NCI-H146 (cell line): ENCODE data around the gene FUT2.
"Not testable (repeated sequence)": the region's sequence is repeated elsewhere in the genome, so short reads cannot be mapped to it uniquely, and the experiment has no call there.

Experiments used
- DNase-seq: peaks from one replicate; lab custom pipeline; 2025; lab: John Stamatoyannopoulos, UW

The FUT2 gene

DNA sequence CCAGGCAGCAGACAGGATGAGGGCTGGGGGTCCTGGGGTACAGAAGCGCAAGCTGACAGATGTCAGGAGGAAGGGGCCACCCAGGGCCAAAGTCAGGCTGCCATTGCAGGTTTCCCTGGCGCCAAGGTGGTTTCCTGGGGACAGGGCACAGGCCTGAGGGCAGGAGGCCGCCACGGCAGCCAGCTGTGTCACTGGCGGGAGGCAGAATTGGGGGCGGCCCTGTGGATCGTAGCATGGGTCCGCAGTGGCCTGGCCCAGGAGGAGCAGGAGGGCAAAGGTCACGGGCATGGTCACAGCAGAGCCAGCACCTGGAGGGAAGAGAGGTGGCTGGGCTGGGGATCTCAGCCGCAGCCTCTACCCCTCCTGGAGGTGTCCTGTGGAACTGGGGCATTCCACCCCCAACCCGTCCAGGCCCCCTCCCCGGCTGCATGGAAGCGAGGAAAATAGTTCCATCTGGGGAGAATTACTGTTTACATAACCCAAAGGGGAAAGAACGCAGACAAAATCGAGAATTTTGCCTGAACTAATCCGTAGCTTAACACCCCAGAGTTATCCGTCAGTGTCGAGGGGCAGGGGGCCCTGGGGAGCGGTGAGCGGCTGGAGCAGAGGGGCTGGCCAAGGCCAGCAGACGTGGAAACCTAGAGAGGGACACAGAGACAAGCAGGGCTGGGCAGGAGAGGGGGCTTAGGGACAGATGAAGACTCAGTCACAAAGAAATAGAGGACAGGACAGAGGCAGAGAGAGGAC is 24.9 kb upstream of the FUT2 start:
- DNase-seq, result no peak

DNA sequence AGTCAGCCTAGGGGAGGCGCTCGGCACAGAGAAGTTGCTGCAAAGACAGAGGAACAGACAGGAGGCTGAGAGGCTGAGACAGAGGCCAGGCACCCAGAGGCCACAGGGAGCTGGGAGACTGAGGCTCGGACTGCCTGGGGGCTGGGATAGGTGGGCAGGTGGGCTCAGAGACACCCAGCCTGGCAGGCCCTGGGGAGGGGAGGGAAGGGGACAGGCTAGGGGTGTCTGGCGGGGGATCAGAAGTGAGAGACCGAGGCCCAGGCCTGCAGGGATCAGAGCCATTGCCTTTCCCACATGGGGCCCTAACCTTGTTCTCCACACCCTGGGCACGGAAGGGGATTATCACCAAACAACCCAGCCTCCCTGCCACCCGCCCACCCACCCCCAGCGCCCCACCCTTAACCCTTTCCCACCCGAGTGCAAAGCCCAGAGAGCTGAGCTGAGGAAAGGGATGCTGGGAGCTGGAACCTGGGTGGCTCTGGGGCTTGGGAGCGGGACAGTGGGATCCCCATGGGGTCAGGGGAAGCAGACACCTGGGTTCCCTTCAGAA is 24.2 kb upstream of the FUT2 start:
- DNase-seq, result no peak

DNA sequence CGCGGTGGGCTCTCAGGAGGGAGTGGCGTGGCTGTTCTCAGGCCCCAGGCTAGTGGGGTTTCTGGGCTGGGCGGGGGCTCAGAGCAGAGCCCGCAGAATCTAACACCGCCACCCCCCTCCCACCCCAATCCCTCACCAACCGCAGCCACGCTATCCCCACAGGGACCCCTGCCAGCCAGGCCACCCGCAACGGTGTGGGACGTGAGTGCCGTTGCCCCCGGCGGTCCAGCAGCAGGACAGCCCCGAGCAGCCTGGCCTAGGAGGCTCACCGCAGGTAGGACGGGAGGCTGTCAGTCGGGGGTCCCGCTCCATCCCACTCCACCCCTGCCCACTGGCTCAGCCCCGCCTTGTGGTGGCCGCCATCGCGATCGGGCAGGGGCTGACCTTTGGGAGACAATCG is 22.8 kb upstream of the FUT2 start, which contains the start of gene NTN5:
Gene NTN5, minus strand, starts transcription at position 24 of the 400 bp plus-strand sequence. CDS start 2,031 bp downstream, outside the sequence.
- DNase-seq, result no peak

DNA sequence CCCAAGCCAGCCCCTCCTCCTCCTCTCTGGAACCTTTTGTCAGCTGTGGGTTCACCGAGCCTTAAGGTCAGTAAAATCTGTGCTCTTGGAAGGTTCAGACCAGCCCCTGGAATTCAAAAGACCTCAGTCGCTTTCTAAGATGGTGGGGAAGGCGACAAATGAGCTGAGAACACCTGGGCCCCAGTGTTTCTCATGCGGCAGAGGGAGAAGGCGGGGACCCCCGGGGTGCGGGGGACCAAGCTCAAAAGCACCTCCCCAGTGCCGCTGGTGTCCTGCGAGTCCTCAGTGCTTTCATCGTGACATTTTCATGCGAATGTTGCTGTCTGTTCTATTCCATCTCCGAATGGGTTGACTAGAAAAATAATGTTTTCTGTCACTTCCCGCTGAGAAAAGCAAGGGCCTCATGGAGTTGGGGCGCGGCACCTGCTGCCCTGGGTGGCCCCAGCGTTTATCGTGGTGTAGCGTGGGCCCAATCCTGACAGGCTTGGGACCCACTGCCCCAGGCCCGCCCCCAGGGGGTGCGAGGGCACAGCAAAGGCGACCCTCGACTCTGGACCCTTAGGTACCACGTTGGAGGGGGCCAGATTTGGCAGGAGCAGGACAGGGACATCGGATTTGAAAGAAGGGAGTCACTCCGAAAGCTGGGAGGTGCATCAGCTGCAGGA is 22.2 kb upstream of the FUT2 start:
- no peak for DNase-seq

DNA sequence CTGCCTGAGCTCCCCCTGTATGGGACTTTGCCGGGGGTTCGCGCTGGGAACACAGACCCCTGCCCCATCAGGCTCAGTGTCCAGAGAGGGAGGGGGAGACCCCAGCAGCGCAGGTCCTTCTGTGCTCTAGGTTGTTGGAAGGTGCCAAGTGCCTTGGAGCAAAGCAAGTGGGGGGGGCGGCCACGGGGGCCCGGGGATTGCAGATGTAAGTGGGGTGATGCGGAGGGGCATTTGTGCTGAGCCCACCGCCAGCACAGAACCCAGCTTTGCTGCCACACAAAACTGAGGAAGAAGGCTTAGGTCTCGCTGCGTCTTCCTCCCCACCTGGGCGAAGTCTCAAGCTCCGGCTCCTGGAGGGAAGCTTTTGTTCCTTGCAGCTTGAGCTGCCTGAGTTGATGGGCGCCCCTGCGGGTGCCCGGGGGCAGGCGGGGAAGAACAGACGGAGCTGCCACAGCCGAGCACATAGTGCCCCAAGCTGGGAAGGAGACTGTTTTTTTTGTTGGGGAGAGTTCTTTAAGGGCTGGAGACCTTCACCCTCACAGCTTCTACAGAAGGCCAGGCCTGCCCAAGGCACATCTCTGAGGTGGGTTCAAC is 21.5 kb upstream of the FUT2 start:
- no peak for DNase-seq

DNA sequence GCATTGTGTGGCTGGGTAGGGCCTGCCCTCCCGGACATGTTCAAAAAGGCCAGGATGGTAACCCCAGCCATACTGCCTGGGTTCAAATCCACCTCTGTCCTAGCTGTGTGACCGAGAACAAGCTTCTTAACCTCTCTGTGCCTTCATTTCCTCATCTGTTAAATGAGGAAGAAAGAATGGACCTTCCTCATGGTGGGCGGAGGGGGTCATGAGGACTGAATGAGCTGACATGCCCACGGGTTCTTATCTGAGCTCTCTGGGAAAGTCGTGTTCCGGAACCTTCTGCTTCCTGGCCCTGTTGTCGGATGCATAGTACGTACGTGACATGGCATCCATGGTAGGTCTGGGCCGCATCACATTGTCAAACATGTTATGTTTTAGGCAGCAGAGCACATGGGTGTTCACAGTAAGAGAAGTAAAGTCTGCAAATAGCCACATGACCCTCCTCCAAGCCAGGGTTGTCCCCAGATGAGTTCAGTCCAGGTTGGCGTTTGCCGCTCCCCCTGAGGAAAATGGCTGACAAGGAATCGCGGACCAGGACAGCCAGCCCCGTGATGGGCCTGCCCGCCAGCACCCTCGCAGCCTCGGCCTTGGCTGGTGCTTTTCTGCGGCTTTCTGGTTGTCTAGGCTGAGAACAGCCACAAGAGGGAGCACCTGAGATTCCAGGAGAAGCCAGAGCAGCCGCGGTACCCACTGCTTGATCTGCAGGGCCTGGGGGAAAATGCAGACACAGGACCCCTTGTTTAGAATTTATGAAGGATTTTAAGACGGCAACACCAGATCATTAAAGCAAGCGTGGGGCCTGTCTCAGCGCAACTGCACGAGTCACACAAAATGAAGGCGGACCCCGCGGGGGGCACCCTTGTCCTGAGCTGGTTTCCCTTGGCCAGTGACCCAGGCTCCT is 20.6 kb upstream of the FUT2 start:
- DNase-seq, result peak; percentile 79

DNA sequence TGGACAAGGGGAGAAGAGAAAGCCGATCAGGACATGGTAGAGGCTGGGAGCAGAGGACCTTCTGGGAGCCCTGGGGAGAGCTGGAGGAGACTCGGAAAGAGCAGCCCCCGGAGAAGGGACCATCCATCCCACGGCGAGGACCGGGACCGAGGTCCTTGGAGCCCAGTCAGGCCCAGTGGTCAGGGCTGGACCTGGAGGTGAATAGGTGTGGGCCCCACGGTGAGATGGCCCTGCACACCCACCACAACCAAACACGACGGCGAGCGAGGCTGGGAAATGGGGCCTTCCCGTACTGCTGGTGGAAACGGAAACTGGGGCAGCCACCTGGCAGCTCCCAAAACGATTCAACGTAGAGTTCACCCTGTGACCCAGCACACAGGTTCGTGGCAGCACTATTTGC is 19.3 kb upstream of the FUT2 start:
- no peak for DNase-seq

DNA sequence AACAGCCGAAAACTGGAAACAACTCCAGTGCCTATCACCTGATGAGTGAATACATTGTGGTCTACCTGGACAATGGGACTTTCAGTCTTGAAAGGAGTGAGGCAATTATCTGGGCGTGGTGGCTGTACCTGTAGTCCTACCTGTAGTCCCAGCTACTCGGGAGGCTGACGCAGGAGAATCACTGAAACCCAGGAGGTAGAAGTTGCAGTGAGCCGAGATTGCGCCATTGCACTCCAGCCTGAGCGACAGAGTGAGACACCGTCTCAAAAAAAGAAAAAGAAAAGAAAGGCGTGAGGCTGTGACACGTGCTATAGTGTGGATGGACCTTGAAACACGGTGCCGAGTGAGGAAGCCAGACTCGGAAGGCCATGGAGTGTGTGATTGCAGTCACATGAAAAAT is 18.9 kb upstream of the FUT2 start:
- DNase-seq, result peak; percentile 63

DNA sequence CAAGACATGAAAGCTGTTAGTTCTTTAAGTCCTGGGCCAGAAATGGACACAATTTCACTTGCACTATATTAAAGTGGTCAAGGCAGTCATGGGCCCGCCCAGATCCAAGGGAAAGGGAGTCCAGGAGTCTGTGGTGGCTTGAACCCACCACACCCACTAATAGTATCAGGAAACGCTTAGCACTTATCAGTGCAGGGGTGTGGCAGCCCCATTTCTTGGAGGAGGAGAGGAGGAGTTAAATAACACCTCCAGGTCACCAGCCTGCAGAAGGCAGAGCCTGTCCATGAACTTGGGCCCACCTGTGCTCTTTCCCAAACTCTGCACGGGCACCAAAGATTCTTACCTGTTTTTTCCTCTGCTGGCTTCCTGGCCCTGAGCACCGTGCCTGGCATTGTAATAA is 17.6 kb upstream of the FUT2 start:
- DNase-seq, result no peak

DNA sequence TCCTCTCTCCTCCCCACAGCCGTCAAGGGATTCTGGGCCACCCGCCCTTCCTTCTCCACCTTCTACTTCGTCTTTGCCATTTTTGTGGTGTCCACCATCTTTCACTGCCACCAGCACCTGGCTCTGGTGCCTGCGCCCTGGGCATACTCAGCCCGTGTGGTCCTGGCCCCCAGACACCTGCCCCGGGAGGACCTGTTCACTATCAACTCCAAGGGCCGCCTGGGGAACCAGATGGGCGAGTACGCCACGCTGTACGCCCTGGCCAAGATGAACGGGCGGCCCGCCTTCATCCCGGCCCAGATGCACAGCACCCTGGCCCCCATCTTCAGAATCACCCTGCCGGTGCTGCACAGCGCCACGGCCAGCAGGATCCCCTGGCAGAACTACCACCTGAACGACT is 15.8 kb upstream of the FUT2 start:
- DNase-seq, result not testable (repeated sequence)

DNA sequence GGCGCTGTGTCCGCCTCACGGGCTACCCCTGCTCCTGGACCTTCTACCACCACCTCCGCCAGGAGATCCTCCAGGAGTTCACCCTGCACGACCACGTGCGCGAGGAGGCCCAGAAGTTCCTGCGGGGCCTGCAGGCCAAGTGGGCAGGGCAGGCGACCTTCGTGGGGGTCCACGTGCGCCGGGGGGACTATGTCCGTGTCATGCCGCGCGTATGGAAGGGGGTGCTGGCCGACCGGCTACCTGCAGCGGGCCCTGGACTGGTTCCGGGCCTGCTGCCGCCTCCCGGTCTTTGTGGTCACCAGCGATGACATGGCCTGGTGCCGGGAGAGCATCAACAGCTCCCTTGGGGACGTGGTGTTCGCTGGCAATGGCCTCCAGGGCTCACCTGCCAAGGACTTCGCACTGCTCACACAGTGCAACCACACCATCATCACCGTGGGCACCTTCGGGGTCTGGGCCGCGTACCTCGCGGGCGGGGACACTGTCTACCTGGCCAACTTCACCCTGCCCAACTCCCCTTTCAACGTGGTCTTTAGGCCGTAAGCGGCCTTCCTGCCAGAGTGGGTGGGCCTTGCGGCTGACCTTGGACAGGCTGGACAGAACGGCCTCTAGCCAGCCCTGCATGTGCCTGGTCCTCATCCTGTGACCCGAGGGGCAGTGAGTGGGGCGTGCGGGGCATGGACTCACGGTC is 15.2 kb upstream of the FUT2 start:
- no peak for DNase-seq

DNA sequence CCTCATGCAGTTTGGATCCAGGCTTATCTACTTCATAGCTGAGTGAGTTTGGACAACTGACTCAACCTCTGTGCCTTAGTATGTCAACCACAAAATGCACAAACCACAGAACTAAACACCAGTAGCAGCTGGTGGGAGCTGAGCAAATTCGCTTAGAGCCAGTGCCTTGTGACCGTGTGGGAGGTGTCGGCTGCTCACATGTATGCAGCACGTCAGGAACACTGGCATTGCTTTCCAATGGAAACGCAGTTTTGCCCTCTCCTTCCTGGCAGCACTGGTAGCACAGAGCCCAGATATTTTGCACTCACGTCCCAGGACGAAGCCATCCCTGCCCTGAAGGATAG is 14.7 kb upstream of the FUT2 start:
- no peak for DNase-seq

DNA sequence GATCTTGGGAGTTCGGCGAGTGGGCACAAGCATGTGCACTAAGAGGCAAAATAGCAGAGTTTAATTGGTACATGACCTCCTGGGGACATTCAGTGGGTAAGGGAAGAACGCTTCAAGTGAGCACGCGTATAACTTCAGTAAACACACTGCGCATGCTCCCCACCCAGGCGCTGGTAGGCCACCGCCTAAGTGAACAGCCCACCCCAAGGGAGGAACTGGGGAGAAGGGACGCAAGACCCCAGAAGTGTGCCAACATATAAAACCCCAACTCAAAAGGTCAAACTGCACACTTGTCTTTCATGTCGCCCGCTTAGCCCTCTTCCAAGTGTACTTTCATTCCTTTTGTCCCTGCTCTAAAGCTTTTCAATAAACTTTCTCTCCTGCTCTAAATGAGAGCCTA is 12.4 kb upstream of the FUT2 start:
- peak; percentile 48 for DNase-seq

DNA sequence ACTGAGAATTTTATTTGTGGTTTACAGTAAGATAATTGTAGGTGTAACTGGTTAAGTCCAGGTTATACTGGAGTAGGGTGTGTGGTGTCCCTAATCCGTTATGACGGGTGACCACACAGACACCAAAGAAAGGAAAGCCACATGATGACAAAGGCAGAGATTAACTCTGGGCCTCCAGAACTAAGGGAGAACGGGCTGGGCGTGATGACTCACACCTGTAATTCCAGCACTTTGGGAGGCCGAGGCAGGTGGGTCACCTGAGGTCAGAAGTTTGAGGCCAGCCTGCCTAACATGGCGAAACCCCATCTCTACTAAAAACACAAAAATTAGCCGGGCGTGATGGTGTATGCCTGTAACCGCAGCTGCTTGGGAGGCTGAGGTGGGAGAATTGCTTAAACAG is 10.2 kb upstream of the FUT2 start:
- no peak for DNase-seq

DNA sequence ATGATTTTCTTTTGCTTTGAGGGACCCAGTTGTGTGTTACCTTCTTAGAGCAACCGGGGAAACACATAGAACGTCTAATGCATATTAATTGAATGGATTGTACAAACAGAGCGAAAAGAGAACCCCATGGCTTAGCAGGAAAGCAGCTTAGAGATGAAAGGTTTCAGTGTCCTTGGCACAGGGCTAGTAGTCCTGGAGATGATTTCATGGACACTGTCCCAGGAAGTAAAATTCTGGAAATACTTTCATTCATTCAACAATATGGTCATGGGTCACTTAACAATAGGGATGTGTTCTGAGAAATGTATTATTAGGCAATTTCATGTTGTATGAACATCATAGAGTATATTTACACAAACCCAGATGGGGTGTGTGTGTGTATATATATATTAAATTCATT is 9.7 kb upstream of the FUT2 start:
- no peak for DNase-seq

DNA sequence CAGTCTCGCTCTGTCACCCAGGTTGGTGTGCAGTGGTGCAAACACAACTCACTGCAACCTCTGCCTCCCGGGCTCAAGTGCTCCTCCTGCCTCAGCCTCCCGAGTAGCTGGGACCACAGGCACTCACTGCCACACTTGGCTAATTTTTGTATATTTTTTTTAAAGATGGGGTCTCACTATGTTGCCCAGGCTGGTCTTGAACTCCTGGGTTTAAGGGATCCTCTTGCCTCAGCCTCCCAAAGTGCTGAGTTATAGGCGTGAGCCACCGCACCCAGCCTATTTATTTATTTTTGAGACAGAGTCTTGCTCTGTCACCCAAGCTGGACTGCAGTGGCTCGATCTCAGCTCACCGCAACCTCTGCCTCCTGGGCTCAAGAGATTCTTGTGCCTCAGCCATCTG is 9.1 kb upstream of the FUT2 start:
- not testable (repeated sequence) for DNase-seq

DNA sequence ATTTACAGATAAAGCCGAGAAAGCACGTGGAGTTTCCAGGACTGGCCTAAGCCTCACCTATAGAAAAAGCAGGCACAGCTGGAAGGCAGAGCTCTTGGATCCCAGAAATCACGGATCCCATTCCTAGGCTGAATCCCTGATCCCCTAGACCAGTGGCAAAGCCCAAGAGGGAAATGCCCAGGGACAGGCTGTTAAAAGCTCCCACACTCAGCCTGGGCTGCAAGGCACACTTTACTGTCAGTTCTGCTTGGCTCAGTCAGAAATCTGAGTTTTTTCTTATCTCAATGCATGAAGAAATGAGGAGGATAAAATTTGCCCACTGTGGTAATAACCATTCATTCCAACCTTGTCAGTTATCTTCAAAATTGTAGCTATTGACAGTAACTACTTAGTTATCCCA is 8.0 kb upstream of the FUT2 start:
- no peak for DNase-seq

DNA sequence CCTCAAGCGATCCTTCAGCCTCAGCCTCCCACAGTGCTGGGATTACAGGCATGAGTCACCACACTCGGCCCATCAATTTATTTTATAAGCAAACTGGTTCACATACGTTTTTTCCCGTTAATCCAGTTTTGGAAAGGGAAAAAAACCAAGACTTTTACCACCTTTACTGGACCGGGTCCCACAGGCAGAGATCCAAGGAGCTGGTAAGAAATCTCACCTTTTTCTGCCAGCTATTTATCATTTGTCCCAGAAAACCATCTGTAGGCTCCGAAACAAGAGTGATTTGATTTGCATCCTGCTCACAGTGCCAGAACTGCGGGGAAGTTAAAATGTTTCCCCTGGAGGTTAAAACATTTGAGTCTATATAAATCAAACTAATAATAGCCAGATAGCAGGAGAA is 6.3 kb upstream of the FUT2 start:
- no peak for DNase-seq

DNA sequence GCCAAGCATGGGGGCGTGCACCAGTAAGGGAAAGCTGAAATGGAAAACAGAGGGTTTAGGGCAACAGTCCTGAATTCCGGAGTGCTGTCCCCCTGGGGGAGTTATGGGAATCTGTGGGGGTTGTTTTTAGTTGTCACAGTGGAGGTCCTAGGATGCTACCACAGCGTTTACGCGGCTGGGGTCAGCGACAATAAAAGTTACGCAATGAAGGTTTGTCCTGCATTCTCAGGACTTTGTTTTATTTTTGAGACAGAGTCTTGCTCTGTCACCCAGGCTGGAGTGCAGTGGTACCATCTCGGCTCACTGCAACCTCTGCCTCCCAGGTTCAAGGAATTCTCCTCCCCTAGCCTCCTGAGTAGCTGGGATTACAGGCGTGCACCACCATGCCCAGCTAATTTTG is 2.1 kb upstream of the FUT2 start:
- not testable (repeated sequence) for DNase-seq

DNA sequence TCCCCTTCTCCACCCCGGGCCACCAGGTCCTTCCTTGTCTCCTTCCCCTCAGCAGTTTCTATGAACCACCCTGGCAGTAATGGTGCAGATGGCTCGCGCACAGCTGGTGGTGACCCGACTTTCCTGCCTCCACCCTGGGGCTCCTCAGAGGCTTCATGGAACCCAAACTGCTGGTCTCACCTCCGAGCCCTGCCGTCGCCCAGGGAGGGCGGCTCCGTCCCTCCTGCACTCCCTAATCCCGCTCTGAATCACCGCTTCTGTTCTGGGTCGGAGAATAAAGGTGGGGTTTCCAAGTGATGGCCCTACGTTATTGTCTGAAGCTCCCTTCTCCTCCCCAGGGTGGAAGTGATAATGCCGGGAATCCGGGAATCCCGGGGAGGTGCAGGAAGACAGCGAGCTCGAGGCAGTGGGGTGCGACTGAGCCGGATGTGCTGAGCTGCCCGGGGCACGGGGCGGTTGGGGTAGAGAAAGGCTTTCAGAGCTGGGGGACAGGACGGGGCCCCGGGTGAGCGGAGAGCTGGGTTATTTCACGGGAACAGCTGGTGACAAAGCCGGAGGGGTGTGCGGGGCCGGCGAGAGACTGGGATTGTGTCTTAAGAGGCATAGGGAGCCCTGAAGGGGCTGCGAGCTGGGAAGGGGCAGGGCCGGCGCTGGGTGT is 711 bp downstream of the FUT2 start:
- DNase-seq, result peak; percentile 39

DNA sequence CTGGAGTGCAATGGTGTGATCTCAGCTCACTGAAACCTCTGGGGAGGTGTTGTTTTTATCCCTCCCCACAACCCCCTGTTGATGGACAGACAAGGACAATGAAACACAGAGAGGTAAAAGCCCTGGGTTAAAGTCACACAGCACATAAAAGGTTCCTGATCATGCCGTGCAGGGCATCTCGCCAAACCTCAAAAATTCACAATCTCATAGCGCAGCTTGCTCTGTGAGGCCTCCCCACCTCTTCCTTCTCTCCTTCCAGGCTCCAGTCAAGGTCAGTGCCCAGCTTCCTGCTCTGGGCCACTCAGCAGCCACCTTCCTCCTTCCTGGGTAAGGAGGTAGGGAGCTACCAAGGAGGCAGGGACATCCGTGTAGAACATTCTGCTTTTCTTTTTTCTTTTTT is 2.3 kb downstream of the FUT2 start:
- DNase-seq, result no peak
